NCI-H187 (cell line): Measurements from ENCODE around the gene RBKS.

Source experiments
- DNase-seq, 2 experiments: peaks; one replicate each; lab custom pipeline; 2025; lab: John Stamatoyannopoulos, UW

Gene RBKS

DNA sequence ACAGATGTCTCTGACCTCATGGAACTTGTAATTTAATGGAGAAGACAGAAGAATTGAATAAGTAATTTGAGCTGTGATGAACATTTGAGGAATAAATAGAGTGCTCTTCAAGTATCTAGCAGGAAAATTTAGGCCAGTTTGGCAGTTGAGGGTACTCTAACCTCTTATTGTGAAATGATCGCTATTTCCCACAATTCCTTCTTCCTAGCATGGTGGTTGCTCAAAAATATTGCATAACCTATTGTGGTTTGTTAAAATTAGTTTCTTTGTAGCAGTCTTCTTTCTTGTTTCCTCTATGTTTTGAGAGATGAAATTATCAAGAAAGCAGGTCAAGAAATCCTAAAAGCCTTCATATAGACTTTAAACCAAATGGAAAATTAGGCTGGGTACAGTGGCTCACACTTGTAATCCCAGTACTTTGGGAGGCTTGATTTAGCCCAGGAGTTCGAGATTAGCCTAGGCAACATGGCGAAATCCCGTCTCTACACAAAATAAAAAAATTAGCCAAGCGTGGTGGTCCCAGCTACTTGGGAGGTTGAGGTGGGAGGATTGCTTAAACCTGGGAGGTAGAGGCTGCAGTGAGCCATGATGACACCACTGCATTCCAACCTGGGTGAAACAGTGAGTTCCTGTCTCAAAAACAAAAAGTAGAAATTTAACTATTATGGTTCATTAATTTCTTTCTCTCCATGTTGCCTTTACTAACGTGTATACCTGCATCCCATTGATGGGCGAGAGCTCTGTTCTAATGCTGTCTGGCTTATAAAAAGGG is 58.7 kb downstream of the RBKS start:
- no peak for DNase-seq

DNA sequence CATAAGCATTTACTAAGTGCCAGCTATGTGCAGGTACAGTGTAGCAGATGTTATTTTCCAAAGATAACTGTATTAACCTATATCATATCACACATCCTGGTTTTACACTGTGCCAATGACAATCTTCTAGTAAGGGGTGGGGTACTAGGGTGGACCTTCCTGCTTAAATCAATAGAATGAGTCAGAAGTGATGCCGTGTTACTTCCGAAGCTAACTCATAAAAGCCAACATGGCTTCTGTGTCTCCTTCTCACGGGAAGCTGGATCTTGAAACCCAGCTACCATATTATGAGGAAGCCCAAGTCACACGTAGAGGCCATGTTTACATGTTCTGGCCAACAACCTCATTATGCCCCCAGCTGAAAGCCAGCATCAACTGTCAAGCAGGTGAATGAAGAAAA is 59.5 kb downstream of the RBKS start:
- no peak for DNase-seq

DNA sequence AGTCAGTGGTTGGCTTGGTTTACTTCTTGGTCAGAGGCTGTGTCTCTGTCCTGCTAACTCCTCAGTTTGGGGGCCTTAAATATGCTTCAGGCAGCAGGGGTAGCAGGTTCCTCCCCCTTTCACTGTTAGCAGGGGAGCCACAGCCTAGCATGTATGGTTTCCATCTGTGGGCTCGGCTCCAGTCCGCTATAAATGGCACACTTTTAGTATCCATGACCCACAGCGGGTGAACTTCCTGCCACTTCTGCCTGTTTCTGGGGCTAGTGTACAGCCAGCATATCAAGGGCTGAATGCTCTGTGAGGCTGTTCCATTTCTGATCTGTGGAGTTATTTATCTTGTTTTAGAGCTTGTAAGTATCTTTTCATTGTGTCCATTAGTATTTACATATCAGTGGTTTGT is 60.4 kb downstream of the RBKS start:
- DNase-seq, result no peak

DNA sequence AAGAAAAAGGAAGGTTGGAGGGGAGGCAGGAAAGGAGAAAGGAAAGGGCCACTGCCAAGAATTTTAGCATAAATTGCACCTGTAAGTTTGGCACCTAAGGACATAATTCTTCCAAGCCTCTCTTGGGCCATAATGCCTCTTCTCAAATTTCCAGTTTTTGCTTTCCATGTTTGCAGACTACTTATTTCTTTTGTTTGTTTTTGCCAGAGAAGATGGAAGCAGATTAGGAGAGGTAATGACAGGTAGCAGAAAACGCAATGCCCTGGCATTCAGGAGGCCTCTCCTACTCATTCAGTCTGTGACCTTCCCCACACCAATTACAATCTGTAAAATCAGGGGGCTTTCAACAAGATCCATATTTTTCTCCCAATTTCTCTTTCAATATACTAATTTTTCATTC is 61.9 kb downstream of the RBKS start:
- DNase-seq, result peak in 1 of 2 experiments; percentile 28

DNA sequence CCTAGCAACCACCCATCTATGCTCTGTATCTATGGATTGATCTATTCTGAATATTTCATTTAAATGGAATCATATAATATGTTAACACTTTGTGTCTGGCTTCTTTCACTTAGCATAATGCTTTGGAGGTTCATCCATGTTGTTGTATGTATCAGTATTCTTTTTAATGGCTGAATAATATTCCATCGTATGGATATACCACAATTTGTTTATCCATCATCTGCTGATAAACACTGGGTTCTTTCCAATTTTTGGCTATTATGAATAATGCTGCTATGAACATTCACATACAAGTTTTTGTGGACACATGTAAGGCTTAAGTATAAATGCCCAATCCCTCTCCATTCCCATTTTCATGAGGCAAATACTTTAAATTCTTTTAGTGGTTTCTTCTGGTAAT is 65.8 kb downstream of the RBKS start:
- DNase-seq, result no peak

DNA sequence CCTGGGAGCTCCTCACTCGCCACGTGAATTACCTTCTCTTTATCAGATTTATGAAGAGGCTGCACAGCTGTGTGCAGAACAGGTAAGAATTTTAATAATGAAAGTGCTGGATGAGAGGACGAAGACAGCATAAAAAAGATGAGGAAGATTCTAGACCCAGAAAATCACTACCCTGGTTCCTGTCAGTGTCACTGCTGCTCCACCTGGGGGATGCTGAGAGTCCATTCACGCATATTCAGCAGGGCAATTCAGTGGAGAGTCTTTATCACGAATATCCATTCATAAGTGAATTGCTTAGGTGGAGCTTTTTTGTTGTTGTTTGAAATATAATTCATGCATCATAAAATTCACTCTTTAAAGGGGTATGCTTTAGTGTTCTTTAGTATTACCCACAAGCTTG is 66.6 kb downstream of the RBKS start:
- DNase-seq, result no peak

DNA sequence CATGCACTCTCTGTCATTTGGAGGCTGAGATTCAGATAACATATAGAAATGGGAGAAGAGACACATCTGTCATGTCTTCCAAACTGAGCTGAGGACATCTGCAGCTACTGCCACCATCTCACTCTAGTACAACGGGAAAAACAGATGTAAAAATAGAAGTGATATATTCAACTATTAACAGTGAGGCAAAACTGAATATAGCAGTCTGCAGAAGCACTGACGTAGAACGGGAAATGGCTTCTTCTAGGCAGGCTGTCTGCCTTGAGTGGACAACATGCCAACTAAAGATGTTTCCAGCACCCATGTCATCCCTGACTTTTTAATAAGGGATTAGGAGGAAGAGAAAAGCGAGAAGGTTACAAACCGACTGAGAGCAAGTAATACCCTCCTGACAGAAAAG is 67.1 kb downstream of the RBKS start:
- DNase-seq, result no peak

DNA sequence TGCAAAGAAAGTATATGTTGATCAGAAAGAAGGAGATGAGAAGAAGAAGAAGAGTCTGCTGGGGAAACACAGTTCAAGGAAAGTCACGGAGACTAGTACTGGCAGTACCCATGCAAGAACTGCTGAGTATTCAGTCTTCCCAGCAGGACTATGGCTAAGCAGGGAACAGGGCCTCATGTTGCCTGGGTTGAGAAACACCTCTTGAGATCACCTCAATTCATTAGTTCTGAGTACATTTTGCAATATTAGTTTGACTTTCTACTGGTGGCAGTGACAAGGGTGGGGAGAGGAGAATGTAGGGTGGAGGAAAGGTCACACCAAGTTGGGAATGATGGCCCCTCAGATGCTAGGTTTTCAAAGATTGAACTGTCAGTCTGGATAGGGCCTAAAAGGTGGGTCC is 68.1 kb downstream of the RBKS start:
- DNase-seq, result no peak

DNA sequence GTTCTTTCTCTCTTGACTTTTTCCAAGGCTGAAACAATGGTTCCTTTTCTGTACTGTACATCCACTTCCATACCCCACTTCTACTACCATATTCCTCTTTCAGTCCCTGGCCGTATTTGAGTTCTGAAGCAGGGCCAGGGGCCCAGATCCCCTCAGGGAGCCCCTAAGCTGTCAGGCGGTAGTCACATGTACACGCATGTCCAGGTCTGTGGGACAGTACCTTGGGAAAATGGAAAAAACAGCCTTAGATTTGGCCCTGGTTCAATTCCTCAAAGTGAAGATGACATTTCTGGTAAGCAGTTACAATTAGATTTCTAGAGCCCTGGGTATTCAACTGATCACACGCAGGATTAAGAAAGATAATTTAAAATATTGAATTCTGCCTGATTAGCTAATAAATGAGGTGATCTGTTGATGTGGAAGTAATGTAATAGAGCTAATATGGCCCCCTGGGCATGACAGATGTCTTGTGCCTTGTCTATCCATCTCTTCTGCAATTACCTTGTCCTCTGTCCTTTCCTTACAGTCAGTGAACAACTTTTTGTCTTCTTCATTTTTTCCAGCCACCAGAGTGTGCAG is 74.2 kb downstream of the RBKS start:
- no peak for DNase-seq

DNA sequence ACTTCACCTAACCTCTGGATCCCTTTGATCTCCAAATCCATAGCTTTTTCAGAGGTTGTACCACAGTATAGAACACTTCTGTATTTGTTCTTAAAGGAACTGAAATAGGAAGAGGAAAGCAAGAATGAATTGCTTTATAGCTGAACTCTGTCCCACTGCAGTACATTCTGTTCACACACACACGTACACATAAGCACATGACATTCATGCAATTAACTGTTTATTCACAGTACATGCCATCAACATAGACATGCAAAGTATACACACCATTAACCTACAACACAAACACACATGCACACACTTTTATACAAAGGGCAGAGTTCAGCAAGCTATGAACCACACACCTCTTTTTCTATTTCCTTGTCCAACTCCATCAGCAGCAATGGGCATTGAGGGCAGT is 75.4 kb downstream of the RBKS start:
- no peak for DNase-seq

DNA sequence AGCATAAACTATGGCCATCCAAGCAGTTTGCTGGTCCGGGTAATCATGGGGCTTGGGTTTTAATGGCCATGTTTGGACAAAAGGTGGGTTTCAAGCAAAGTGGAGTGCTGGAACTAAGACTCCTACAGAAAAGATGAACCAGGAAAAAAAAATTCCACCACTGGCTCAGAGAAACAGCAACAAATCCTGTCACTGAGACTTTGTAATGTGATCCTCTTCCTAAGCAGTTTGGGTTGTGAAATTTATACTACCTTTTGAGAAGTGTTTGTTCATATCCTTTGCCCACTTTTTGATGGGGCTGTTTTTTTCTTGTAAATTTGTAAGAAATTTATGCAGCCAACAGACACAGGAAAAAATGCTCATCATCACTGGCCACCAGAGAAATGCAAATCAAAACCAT is 78.4 kb downstream of the RBKS start:
- no peak for DNase-seq

DNA sequence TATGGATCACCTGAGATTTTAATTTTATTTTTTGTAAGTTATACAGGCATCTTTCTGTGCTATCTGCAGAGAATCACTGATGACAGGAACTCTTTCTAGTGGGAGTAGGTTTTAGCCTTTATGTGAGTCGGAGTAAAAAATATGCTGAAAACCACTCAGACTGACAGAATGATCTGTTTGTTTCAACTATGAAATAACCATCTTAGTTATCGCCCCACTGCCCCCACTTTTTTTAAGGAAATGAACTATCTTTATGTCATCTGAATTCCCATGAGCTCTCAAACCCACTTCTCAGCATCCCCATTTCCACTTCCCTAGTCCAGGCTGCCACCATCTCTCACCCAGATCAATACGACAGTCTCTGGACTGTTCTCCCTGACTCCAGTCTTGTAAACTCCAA is 79.7 kb downstream of the RBKS start:
- DNase-seq, result no peak

DNA sequence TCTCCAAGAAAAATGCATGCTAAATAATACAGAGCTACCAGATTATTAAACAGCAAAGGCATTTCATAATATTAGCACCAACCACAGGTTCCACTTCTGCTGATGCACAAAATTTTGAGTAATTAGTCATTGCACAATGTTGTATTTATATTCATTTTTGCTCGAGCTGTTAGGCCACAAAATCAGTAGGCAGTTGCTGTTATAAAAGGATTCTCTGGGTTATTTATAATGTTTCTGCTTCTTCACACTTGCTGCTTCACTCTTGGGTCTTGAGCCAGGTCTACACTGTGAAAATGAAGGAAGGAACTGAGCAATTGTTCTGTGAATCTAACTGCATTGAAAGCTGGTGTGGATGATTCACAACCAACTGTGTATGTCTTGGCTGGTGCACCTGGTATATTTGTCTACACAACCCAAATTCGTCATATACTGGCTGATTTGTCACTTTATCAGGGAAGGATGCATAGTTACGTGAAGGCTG is 80.4 kb downstream of the RBKS start:
- DNase-seq, result no peak

DNA sequence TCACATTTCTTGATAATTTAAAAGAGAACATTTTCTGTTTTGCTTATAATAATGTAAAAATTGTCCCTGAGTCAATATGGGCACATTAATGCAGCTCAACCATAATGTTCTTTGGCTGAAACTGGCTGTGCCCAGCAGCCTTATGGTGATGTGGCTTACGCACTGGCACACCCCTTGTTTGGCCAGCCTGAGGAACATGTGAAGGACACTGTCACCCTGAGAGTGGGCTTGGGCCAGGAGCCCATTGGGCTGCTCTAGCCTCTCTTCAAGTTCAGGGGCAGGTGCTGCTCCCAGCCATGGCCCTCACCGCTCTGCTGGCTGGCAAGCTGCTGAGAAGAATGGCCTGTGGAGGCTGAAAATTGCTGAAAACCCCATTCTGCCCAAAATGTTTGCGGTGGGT is 81.2 kb downstream of the RBKS start:
- DNase-seq, result no peak

DNA sequence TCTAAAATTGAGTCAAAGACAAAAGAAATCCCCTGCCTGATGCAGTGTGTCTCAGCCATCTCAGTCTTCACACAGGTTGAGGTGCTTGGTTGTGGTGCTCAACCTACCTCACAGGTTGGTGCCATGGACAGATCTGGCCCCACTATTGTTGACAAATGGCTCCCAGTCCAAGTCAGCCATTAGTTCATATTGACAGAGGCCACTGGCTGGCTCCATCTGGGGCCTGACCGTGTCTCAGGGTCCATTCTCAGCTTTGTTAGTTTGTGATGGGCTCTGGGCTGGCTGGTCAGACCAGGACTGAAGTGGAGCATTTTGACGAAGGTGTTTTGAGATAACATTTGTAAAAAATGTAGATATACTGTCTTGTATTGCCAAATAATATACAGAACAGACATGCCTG is 81.8 kb downstream of the RBKS start:
- no peak for DNase-seq

DNA sequence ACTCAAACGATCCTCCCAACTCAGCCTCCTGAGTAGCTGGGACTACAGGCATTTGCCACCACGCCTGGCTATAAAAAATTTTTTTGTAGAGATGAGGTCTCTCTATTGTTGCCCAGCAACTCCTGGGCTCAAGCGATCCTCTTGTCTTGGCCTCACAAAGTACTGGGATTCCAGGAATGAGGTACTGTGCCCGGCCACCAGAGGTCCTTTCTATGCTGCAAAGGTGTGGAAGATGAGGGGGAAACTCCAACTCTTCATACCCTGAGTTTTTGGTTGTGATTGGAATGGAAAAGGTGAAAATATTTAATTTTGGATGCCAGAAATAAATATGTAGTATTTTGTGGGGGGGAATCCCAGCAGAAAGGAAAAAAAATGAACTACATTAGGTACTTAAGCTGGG is 82.7 kb downstream of the RBKS start:
- DNase-seq, result no peak

DNA sequence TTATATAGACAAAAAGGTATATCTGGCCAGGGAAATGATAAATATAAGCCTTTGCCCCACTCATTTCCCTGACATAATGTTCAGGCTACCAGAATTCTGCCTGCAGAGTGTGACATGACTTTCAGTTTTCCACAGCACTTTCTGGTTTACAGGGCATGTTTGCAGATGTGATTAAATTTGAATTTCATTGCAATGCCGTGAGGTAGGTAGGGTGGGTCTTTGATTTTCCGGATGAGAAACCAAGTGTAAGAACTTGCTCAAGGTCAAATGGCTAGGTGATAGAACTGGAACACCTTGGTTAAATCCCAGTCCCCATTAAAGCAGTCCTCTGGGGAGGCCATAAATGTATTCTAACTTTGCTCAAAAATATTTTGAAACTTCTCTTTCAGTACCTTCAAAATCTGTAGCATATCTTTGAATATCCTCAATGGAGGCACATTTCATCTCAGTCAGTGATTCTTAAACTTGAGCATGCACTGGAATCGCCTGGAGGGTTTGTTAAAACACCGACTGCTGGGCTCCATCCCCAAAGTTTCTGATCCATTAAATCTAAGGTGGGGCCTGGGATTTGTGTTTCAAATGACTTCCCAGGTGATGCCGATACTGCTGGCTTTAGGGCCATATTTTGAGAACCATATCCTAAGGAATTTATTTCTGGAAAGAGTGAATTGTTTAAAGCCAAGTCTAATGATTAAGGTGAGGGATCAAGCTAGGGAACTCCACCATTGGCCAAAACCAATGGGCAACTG is 83.7 kb downstream of the RBKS start:
- DNase-seq, result no peak

DNA sequence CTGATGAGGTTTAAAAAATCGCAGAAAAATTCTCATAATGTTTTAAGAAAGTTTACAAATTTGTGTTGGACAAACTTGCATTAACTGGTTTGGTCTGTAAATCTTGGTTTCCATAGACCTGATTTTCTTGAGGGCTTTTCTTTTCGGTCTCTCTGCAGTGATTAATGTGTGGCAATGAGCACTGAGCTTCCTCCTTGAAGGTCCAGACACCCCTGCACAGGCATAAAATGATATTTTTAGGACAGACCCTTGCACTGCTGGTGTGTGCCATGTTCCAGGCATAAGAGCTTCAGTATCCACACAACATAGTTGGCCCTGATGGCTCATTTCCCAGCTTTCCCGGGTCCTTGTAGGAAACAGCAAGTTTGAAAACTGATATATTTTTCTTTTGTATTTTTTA is 85.0 kb downstream of the RBKS start:
- DNase-seq, result no peak

DNA sequence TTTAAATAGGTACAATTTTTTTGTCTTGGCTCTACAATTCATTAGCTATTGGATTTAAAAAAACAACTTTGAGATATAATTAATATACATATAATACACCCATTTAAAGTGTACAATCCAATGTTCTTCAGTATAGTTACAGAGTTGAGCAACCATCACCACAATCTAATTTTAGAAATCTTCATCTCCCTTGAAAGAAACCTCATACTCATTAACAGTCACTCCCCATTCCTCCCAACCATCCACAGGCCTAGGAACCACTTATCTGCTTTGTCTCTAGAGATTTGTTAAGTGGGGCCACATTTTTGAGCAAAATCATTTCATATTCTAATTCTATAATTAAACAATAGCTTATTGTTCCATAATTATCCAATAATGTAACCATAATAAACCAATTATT is 86.0 kb downstream of the RBKS start:
- DNase-seq, result no peak

DNA sequence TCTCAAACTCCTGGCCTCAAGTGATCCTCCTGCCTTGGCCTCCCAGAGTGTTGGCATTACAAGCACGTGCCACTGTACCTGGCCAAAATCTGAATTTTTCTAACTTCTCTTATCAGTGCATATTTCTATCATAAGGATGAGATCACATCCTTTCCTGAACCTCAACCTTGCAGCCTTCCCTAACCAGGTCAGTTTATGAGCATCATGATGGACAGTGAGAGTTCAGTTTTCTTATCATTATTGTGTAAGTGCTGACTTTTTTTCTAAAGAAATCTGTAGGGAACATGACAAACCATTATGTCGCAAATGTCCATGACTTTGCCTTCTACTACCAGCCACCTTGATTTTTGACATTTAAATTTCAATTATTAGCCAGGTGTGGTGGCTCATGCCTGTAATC is 87.1 kb downstream of the RBKS start:
- no peak for DNase-seq

DNA sequence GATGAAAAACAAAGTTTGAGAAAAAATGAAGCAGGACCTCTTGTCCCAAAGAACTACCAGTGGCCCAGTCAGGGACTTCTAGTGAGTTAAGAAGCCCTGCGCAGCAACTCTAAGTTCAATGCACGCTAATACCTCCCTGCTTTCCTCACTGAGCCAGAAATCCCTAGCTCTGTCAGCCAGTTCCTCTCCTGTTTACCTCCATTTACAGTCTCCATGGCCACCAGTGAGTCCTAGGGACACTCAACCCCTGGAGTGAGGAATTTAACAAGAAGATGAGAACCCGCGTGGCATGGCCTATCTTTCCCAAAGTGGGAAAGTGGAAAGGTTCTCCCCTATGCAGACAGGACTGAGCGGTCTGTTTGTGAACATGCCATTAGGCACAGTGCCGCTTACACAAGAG is 87.6 kb downstream of the RBKS start:
- no peak for DNase-seq

DNA sequence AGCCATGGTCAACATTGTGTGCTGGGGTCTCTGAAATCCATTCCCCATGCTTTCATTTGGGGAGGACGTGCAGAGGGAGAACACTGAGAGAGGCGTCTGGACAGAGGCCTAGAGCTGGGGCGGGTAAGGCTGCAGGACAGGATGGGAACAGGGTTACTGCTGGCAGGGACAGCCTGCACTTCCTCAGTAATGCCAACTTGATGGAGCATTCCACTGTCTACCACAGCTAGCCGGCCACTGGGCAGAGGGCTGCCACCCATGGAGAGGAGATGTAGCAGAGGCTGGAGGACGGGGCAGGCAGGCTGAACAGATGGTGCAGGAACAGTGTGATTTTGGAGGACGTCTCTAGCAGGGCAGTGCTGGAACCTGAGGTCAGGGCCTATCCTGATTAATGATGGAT is 89.3 kb downstream of the RBKS start:
- DNase-seq, result no peak

DNA sequence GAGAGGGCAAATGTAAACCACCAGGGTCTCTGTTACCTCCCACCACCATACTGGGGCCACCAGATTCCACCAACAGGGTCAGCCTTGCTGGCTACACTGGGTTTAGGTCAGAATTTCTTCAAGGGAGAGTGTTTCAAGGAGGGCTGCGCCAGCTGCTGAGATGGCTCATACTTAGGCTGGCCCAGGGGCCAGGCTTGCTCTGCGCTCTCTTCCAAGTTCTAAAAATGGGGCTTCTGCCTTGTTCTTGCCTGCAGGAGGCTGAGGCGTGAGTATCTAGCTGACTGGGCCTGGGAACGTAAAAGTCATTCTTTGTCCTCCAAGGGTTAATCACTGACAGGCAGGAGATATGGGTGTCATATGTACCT is 90.6 kb downstream of the RBKS start:
- no peak for DNase-seq
